ENCODE measurements around the gene SDCBP2. TPM values are rescaled to one million over a fixed set of nuclear protein-coding genes. Genes with fewer than 3 reads are reported as not detected.

SDCBP2 gene
- total and polyA plus RNA-seq, 2 of the 4 experiments (the other 2 are of a cell fraction) = 0.54 to 1.3 TPM

DNA sequence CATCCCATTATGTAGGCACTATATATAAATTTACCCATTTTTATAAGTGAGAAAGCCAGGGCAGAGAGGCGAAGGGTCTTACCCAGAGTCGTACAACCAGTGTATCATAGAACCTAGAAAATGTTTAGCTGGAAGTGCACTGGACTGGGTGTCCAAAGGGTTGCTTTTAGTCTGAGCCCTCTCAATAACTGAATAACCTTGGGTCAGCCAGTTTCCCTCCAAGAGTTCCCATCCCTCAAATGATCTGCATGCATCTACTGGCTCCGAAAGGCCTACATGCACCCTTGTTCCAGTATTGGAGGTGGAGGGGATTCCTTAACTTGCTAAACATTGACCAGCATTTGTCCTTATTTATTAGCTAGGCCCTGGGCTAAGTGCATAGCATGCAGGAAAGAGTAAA lies 59.1 kb downstream of the SDCBP2 start:
- Histone ChIP-seq H3K4me3 (ENCODE audit: insufficient read depth, low read depth, low read length) (no peak overlapping the region), H4K5ac (ENCODE audit: low read depth, low read length) (no peak overlapping the region), H4K20me1 (ENCODE audit: insufficient read depth, low read length) (no peaks in the 10 kb centered on the region), H2AK9ac (replicated peaks; ENCODE audit: low read depth, low read length, poor library complexity) (no peak overlapping the region), H3K23ac (ENCODE audit: low read depth, low read length) (no peak overlapping the region), H3K9me1 (ENCODE audit: insufficient read depth, low read length) (peaks cover 15% of the 10 kb centered on the region; the same call in 1 of the 2 replicates), H2AK5ac (ENCODE audit: low read depth, low read length) (no peak overlapping the region), H4K91ac (ENCODE audit: insufficient read depth, low read depth, low read length) (no peak overlapping the region), H3K27me3 (ENCODE audit: control insufficient read depth, insufficient read depth, low read length) (no peaks in the 10 kb centered on the region), H3K4me2 (ENCODE audit: low read depth, low read length) (no peak overlapping the region), H3K9ac (ENCODE audit: low read depth, low read length) (no peak overlapping the region), H3K9me3 (ENCODE audit: control insufficient read depth, insufficient read depth, low read length) (no peaks in the 10 kb centered on the region), H3K36me3 (ENCODE audit: control insufficient read depth, insufficient read depth, low read length) (peaks cover 4% of the 10 kb centered on the region; the same call in 1 of the 2 replicates), H3K18ac (ENCODE audit: low read depth, low read length) (no peak overlapping the region), H2AFZ (replicated peaks; ENCODE audit: low read length, poor library complexity) (no peak overlapping the region), H3K79me1 (ENCODE audit: low read depth in 1 of 2, low read length in 2 of 2) (peaks cover 21 to 29% of the 10 kb centered on the region in 2 experiments), H3K4ac (ENCODE audit: low read depth, low read length) (no peak overlapping the region), H3K56ac (ENCODE audit: extremely low read depth, insufficient read depth, low read length) (no peak overlapping the region), H2BK120ac (ENCODE audit: low read depth, low read length) (no peak overlapping the region), H4K8ac (ENCODE audit: low read depth in 2 of 2, low read length in 2 of 2) (no peak overlapping the region), H3K14ac (replicated peaks; ENCODE audit: low read depth, low read length) (no peak overlapping the region), H2BK5ac (ENCODE audit: low read depth, low read length, poor library complexity, severe bottlenecking) (no peak overlapping the region), H2BK15ac (ENCODE audit: low read depth, low read length) (no peak overlapping the region), H3K4me1 (ENCODE audit: control insufficient read depth, insufficient read depth, low read length) (peaks cover 6% of the 10 kb centered on the region; the same call in 1 of the 2 replicates), H3K27ac (ENCODE audit: insufficient read depth, low read length) (no peak overlapping the region), H2BK20ac (ENCODE audit: low read depth, low read length) (no peak overlapping the region)
- no CpG with 5 or more reads among the region's 3 CpGs for WGBS, 2 experiments (ENCODE audit: extremely low coverage in 2 of 2, insufficient read length in 1 of 2)
- ChIA-PET POLR2A (ENCODE audit: unreplicated experiment) (no interaction called here), CTCF (no interaction called here)
- DNase-seq (no peak), ATAC-seq (ENCODE audit: low read depth) (no peak)
- TF ChIP-seq FOS (IDR thresholded peaks at IDR 0.05; ENCODE audit: low read depth, low read length) (no peak), CEBPB (IDR thresholded peaks at IDR 0.05; ENCODE audit: low read depth, low read length) (no peak), POLR2A (IDR thresholded peaks at IDR 0.05; ENCODE audit: low read depth, low read length) (no peak), BHLHE40 (IDR thresholded peaks at IDR 0.05; ENCODE audit: low read depth, low read length) (no peak), SMC3 (IDR thresholded peaks at IDR 0.05; ENCODE audit: low read depth, low read length) (no peak), RAD21 (IDR thresholded peaks at IDR 0.05; ENCODE audit: low read length) (no peak), MXI1 (IDR thresholded peaks at IDR 0.05; ENCODE audit: borderline replicate concordance, low read depth, low read length) (no peak), MAZ (IDR thresholded peaks at IDR 0.05; ENCODE audit: borderline replicate concordance, low read depth, low read length) (no peak), RCOR1 (IDR thresholded peaks at IDR 0.05; ENCODE audit: insufficient replicate concordance, low read length) (no peak), RFX5 (IDR thresholded peaks at IDR 0.05; ENCODE audit: low read depth, low read length) (no peak), NFE2L2 (IDR thresholded peaks at IDR 0.05; ENCODE audit: low read depth, low read length) (no peak), MAFK (IDR thresholded peaks at IDR 0.05; ENCODE audit: low read depth, low read length) (no peak), CHD1 (IDR thresholded peaks at IDR 0.05; ENCODE audit: low read depth, low read length) (no peak)
- TF ChIP-seq, protein P1, sequence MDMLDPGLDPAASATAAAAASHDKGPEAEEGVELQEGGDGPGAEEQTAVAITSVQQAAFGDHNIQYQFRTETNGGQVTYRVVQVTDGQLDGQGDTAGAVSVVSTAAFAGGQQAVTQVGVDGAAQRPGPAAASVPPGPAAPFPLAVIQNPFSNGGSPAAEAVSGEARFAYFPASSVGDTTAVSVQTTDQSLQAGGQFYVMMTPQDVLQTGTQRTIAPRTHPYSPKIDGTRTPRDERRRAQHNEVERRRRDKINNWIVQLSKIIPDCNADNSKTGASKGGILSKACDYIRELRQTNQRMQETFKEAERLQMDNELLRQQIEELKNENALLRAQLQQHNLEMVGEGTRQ (IDR thresholded peaks at IDR 0.05; ENCODE audit: low read depth, low read length) = no peak
- TF ChIP-seq, protein P2, sequence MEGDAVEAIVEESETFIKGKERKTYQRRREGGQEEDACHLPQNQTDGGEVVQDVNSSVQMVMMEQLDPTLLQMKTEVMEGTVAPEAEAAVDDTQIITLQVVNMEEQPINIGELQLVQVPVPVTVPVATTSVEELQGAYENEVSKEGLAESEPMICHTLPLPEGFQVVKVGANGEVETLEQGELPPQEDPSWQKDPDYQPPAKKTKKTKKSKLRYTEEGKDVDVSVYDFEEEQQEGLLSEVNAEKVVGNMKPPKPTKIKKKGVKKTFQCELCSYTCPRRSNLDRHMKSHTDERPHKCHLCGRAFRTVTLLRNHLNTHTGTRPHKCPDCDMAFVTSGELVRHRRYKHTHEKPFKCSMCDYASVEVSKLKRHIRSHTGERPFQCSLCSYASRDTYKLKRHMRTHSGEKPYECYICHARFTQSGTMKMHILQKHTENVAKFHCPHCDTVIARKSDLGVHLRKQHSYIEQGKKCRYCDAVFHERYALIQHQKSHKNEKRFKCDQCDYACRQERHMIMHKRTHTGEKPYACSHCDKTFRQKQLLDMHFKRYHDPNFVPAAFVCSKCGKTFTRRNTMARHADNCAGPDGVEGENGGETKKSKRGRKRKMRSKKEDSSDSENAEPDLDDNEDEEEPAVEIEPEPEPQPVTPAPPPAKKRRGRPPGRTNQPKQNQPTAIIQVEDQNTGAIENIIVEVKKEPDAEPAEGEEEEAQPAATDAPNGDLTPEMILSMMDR (conservative IDR thresholded peaks at IDR 0.05; ENCODE audit: low read depth, low read length) = no peak
- dilution Hi-C loops (cut with HindIII; ENCODE audit: low sequenced_read_pairs, unreplicated experiment) (no loop called here), in situ Hi-C loops (cut with MboI; ENCODE audit: low sequenced_read_pairs) (no loop called here), intact Hi-C loops (cut with micrococcal nuclease) (no loop called here)
- BruUV-seq (replicated peaks) = no TSS peak

All from IMR-90 (cell line).